ENCODE results near the gene C10orf53.

DNA sequence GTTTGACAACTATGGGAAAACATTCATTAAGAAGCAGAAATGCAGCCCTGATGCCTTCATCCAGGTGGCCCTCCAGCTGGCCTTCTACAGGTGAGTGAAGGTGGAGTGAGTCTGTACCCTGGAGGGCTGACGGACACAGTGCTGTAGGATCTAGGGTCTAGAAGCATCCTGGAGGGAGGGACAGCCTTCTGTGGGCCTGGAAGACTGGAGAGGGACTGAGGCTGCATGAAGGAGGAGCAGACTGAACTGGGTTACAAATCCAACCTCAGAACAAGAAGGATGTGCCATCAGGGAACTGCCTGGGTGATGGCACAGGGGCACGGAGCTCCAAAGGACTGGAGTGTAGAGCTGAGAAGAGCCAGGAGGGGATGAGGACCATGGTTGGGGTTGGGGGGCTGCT lies 27.5 kb upstream of the C10orf53 start:
- TF ChIP-seq, protein P1, sequence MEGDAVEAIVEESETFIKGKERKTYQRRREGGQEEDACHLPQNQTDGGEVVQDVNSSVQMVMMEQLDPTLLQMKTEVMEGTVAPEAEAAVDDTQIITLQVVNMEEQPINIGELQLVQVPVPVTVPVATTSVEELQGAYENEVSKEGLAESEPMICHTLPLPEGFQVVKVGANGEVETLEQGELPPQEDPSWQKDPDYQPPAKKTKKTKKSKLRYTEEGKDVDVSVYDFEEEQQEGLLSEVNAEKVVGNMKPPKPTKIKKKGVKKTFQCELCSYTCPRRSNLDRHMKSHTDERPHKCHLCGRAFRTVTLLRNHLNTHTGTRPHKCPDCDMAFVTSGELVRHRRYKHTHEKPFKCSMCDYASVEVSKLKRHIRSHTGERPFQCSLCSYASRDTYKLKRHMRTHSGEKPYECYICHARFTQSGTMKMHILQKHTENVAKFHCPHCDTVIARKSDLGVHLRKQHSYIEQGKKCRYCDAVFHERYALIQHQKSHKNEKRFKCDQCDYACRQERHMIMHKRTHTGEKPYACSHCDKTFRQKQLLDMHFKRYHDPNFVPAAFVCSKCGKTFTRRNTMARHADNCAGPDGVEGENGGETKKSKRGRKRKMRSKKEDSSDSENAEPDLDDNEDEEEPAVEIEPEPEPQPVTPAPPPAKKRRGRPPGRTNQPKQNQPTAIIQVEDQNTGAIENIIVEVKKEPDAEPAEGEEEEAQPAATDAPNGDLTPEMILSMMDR (IDR thresholded peaks at IDR 0.05; ENCODE audit: borderline replicate concordance, extremely low read depth, low read length, poor library complexity, severe bottlenecking), result no peak
- TF ChIP-seq EZH2 (IDR thresholded peaks at IDR 0.05; ENCODE audit: borderline replicate concordance, low read depth, low read length, severe bottlenecking), result no peak

All from DND-41 (cell line).